Gastrocnemius medialis (tissue), 4 donors: Measurements from ENCODE around the gene PPP1R16B. TPM values are rescaled to one million over a fixed set of nuclear protein-coding genes. Genes with fewer than 3 reads are reported as not detected.

ENCODE experiments used
- ATAC-seq, 2 donors: fragments of 150-250 bp; one replicate each; pipeline ENCODE4 v1.9.1; 2016
- DNase-seq, 2 donors: peaks; one replicate each; pipeline ENCODE4 v3.0.0-alpha.2; 2019
- H3K27ac ChIP-seq, 4 donors: fragments of 200-600 bp; sonication (generic); 1 replicate in 1 of 4; 2 replicates in 3 of 4; pipeline ENCODE4 v1.5.1; 2016 to 2018; ENCODE audit warnings: mild to moderate bottlenecking in 2 of 4, moderate library complexity in 1 of 4
- H3K27me3 ChIP-seq, 3 donors: fragments of 200-600 bp; sonication (generic) in 2 of 3; 1 replicate in 1 of 3; 2 replicates in 2 of 3; pipeline versions ENCODE4 v1.5.1 to v1.6.0; 2016 to 2019; ENCODE audit warnings: mild to moderate bottlenecking in 1 of 3, moderate library complexity in 1 of 3
- H3K36me3 ChIP-seq, 2 donors: fragments of 200-600 bp; sonication (generic) in 1 of 2; one replicate each; pipeline ENCODE4 v1.5.1; 2017 to 2018
- H3K4me1 ChIP-seq, 2 donors: fragments of 200-600 bp; sonication (generic) in 1 of 2; one replicate each; pipeline ENCODE4 v1.5.1; 2016 to 2017; ENCODE audit warnings: mild to moderate bottlenecking in 2 of 2
- H3K4me3 ChIP-seq, 4 donors: fragments of 200-600 bp; sonication (generic) in 3 of 4; 1 replicate in 1 of 4; 2 replicates in 3 of 4; pipeline ENCODE4 v1.5.1; 2016 to 2019; ENCODE audit warnings: mild to moderate bottlenecking in 2 of 4
- H3K9me3 ChIP-seq, 3 donors: fragments of 200-600 bp; sonication (generic) in 2 of 3; 1 replicate in 1 of 3; 2 replicates in 2 of 3; pipeline ENCODE4 v1.5.1; 2016 to 2019
- CTCF ChIP-seq, 5 experiments: fragments of 450-650 bp in 3 of 5; fragments of 200-600 bp in 2 of 5; sonication (generic) in 2 of 5; IDR thresholded peaks in 4 of 5; conservative IDR thresholded peaks in 1 of 5; 1 replicate in 4 of 5; 2 replicates in 1 of 5; pipeline ENCODE4 v1.5.1; 2016 to 2019; ENCODE audit warnings: antibody characterized with exemption in 5 of 5, mild to moderate bottlenecking in 3 of 5, moderate library complexity in 3 of 5
- POLR2A ChIP-seq, 2 donors: fragments of 450-650 bp; IDR thresholded peaks; one replicate each; pipeline ENCODE4 v1.6.1; 2017; ENCODE audit warnings: antibody characterized with exemption in 2 of 2, mild to moderate bottlenecking in 2 of 2, moderate library complexity in 2 of 2
- in situ Hi-C, 4 donors: fragments of 200-750 bp; cut with MboI; loops; one replicate each; pipeline versions ENCODE4 v1.15.0 to v1.8.0; 2017; ENCODE audit warnings: low sequenced_read_pairs in 4 of 4
- intact Hi-C: fragments of 100-400 bp; cut with DNase I; formaldehyde crosslinking; loops from one replicate; pipeline ENCODE4 v1.15.1; 2023; ENCODE audit warnings: low total_unique reads
- total RNA-seq, 4 donors: library from RNA; depleted of rRNA; stranded (reverse); fragments of >200 nt; gene quantifications; one replicate each; pipeline versions ENCODE4 v1.1.0 to v1.2.3, GENCODE V29; 2016

Gene PPP1R16B
- total RNA-seq, 4 donors from 2014 or later, result 0.16 to 2.4 (median 0.59) TPM

GRCh38 chr20:38839563-38839962 is 34.1 kb downstream of the PPP1R16B start:
- Histone ChIP-seq H3K4me3 (no peak overlapping the region), H3K36me3 (no peaks in the 10 kb centered on the region), H3K9me3 (no peaks in the 10 kb centered on the region), H3K4me1 (no peaks in the 10 kb centered on the region), H3K27ac (no peak overlapping the region), H3K27me3 (no peaks in the 10 kb centered on the region)
- TF ChIP-seq POLR2A (IDR thresholded peaks at IDR 0.05) (no peak), CTCF (IDR thresholded peaks at IDR 0.05 in 4 of 5, conservative IDR thresholded peaks at IDR 0.05 in 1 of 5) (no peak)
- intact Hi-C loops (no loop called here), in situ Hi-C loops (no loop called here)
- DNase-seq (no peak), ATAC-seq (no peak)

GRCh38 chr20:38840053-38840893 is 34.8 kb downstream of the PPP1R16B start:
- no peak for TF ChIP-seq CTCF (IDR thresholded peaks at IDR 0.05 in 4 of 5, conservative IDR thresholded peaks at IDR 0.05 in 1 of 5)
- TF ChIP-seq POLR2A (IDR thresholded peaks at IDR 0.05), result no peak
- Histone ChIP-seq H3K36me3 (no peaks in the 10 kb centered on the region), H3K27me3 (no peaks in the 10 kb centered on the region), H3K4me1 (no peaks in the 10 kb centered on the region), H3K27ac (no peak overlapping the region), H3K4me3 (no peak overlapping the region), H3K9me3 (no peaks in the 10 kb centered on the region)
- intact Hi-C loops (no loop called here), in situ Hi-C loops (no loop called here)
- no peak for ATAC-seq
- DNase-seq, result no peak

GRCh38 chr20:38840894-38841470 is 35.5 kb downstream of the PPP1R16B start:
- no peak overlapping the region for H3K4me3 ChIP-seq
- TF ChIP-seq CTCF (IDR thresholded peaks at IDR 0.05 in 4 of 5, conservative IDR thresholded peaks at IDR 0.05 in 1 of 5), result no peak
- no peak for TF ChIP-seq POLR2A (IDR thresholded peaks at IDR 0.05)
- in situ Hi-C loops, result no loop called here
- H3K9me3 ChIP-seq, result no peaks in the 10 kb centered on the region
- no peak for DNase-seq
- H3K27ac ChIP-seq, result no peak overlapping the region
- H3K27me3 ChIP-seq, result no peaks in the 10 kb centered on the region
- H3K36me3 ChIP-seq, result no peaks in the 10 kb centered on the region
- no peak for ATAC-seq
- H3K4me1 ChIP-seq, result no peaks in the 10 kb centered on the region
- intact Hi-C loops, result no loop called here

- H3K4me3 ChIP-seq, result no peak overlapping the region
- no peaks in the 10 kb centered on the region for H3K4me1 ChIP-seq
- H3K27me3 ChIP-seq, result no peaks in the 10 kb centered on the region
- no peak for DNase-seq
- H3K36me3 ChIP-seq, result no peaks in the 10 kb centered on the region
- H3K27ac ChIP-seq, result no peak overlapping the region
- in situ Hi-C loops (no loop called here), intact Hi-C loops (no loop called here)
- no peaks in the 10 kb centered on the region for H3K9me3 ChIP-seq
- ATAC-seq, result no peak
- TF ChIP-seq POLR2A (IDR thresholded peaks at IDR 0.05) (no peak), CTCF (IDR thresholded peaks at IDR 0.05 in 4 of 5, conservative IDR thresholded peaks at IDR 0.05 in 1 of 5) (no peak)
Observed at GRCh38 chr20:38841570-38841969, 36.1 kb downstream of the PPP1R16B start.
